ENCODE data around the gene TRIM58.

TRIM58 gene

GRCh38 chr1:247908766-247909165 lies 51.8 kb downstream of the TRIM58 start:
- TF ChIP-seq REST (IDR thresholded peaks at IDR 0.05; ENCODE audit: insufficient read depth in 1 of 2, low read depth in 2 of 2, low read length in 2 of 2) (no peak), SIN3A (IDR thresholded peaks at IDR 0.05; ENCODE audit: borderline replicate concordance, insufficient read depth, low read length) (no peak), TAF1 (IDR thresholded peaks at IDR 0.05; ENCODE audit: borderline replicate concordance, insufficient read depth, low read length) (no peak), POLR2AphosphoS5 (IDR thresholded peaks at IDR 0.05; ENCODE audit: low read depth, low read length) (no peak), FOXP2 (optimal IDR thresholded peaks at IDR 0.05; ENCODE audit: borderline replicate concordance, extremely low read depth, extremely low read length, insufficient read depth) (no peak)

GRCh38 chr1:247913786-247914185 lies 56.8 kb downstream of the TRIM58 start:
- no peak for TF ChIP-seq TAF1 (IDR thresholded peaks at IDR 0.05; ENCODE audit: borderline replicate concordance, insufficient read depth, low read length)
- TF ChIP-seq REST (IDR thresholded peaks at IDR 0.05; ENCODE audit: insufficient read depth in 1 of 2, low read depth in 2 of 2, low read length in 2 of 2), result no peak
- TF ChIP-seq FOXP2 (optimal IDR thresholded peaks at IDR 0.05; ENCODE audit: borderline replicate concordance, extremely low read depth, extremely low read length, insufficient read depth), result no peak
- no peak for TF ChIP-seq POLR2AphosphoS5 (IDR thresholded peaks at IDR 0.05; ENCODE audit: low read depth, low read length)
- no peak for TF ChIP-seq SIN3A (IDR thresholded peaks at IDR 0.05; ENCODE audit: borderline replicate concordance, insufficient read depth, low read length)

- TF ChIP-seq SIN3A (IDR thresholded peaks at IDR 0.05; ENCODE audit: borderline replicate concordance, insufficient read depth, low read length), result no peak
These were observed 58.1 kb downstream of the TRIM58 start for GRCh38 chr1:247914941-247915662.

GRCh38 chr1:247919952-247920351 lies 63.0 kb downstream of the TRIM58 start, which contains the start of gene OR2T8:
OR2T8 (plus strand) TSS chr1:247920252; CDS start chr1:247921018, 766 bp downstream.
- no peak for TF ChIP-seq REST (IDR thresholded peaks at IDR 0.05; ENCODE audit: insufficient read depth in 1 of 2, low read depth in 2 of 2, low read length in 2 of 2)
- no peak for TF ChIP-seq POLR2AphosphoS5 (IDR thresholded peaks at IDR 0.05; ENCODE audit: low read depth, low read length)
- no peak for TF ChIP-seq SIN3A (IDR thresholded peaks at IDR 0.05; ENCODE audit: borderline replicate concordance, insufficient read depth, low read length)
- TF ChIP-seq FOXP2 (optimal IDR thresholded peaks at IDR 0.05; ENCODE audit: borderline replicate concordance, extremely low read depth, extremely low read length, insufficient read depth), result no peak
- TF ChIP-seq TAF1 (IDR thresholded peaks at IDR 0.05; ENCODE audit: borderline replicate concordance, insufficient read depth, low read length), result no peak

- TF ChIP-seq SIN3A (IDR thresholded peaks at IDR 0.05; ENCODE audit: borderline replicate concordance, insufficient read depth, low read length), result no peak
- no peak for TF ChIP-seq FOXP2 (optimal IDR thresholded peaks at IDR 0.05; ENCODE audit: borderline replicate concordance, extremely low read depth, extremely low read length, insufficient read depth)
- no peak for TF ChIP-seq POLR2AphosphoS5 (IDR thresholded peaks at IDR 0.05; ENCODE audit: low read depth, low read length)
- TF ChIP-seq TAF1 (IDR thresholded peaks at IDR 0.05; ENCODE audit: borderline replicate concordance, insufficient read depth, low read length), result no peak
- no peak for TF ChIP-seq REST (IDR thresholded peaks at IDR 0.05; ENCODE audit: insufficient read depth in 1 of 2, low read depth in 2 of 2, low read length in 2 of 2)
These were observed 67.0 kb downstream of the TRIM58 start for GRCh38 chr1:247923941-247924340.

All from PFSK-1 (cell line).